Measurements from ENCODE around the gene IL1RAP. TPM values are rescaled to one million over a fixed set of nuclear protein-coding genes. Genes with fewer than 3 reads are reported as not detected.

IL1RAP gene
- polyA plus RNA-seq, 3 donors = 8.0 to 12.6 (median 11.8) TPM

GRCh38 chr3:190562866-190563510 lies 49.1 kb downstream of the IL1RAP start:
- no peaks in the 10 kb centered on the region for H3K27me3 ChIP-seq (ENCODE audit: control insufficient read depth in 2 of 2, insufficient read depth in 2 of 2, low read length in 2 of 2)
- Mint-ChIP-seq H3K27me3 (ENCODE audit: low read depth in 3 of 3) (no peaks in the 10 kb centered on the region), H3K4me3 (no peak overlapping the region), H3K4me1 (peaks cover 23% of the 10 kb centered on the region), H3K36me3 (peaks cover 14 to 19% of the 10 kb centered on the region in 2 donors), H3K9me3 (peaks cover 0 to 4% (median 0%) of the 10 kb centered on the region in 7 donors), H3K27ac (no peak overlapping the region)
- H3K4me3 ChIP-seq (replicated peaks in 1 of 3; ENCODE audit: low read depth in 2 of 3, low read length in 3 of 3) = no peak overlapping the region
- H3K9ac ChIP-seq (ENCODE audit: insufficient read depth, low read length, poor library complexity, severe bottlenecking) = no peak overlapping the region
- no peak for DNase-seq
- H3K4me2 ChIP-seq (replicated peaks; ENCODE audit: extremely low read depth, low read length, poor library complexity, severe bottlenecking) = no peak overlapping the region
- H2AFZ ChIP-seq (ENCODE audit: insufficient read depth, low read depth, low read length, poor library complexity, severe bottlenecking) = no peak overlapping the region
- H3K36me3 ChIP-seq (replicated peaks in 1 of 2; ENCODE audit: control insufficient read depth in 1 of 2, insufficient read depth in 2 of 2, low read length in 2 of 2) = no peaks in the 10 kb centered on the region
- no peak overlapping the region for H3K27ac ChIP-seq (ENCODE audit: low read depth in 1 of 2, low read length in 2 of 2)
- no CpG with 5 or more reads among the region's 3 CpGs for WGBS (ENCODE audit: insufficient coverage)
- H4K20me1 ChIP-seq (ENCODE audit: insufficient read depth, low read length) = no peaks in the 10 kb centered on the region
- TF ChIP-seq, protein P1, sequence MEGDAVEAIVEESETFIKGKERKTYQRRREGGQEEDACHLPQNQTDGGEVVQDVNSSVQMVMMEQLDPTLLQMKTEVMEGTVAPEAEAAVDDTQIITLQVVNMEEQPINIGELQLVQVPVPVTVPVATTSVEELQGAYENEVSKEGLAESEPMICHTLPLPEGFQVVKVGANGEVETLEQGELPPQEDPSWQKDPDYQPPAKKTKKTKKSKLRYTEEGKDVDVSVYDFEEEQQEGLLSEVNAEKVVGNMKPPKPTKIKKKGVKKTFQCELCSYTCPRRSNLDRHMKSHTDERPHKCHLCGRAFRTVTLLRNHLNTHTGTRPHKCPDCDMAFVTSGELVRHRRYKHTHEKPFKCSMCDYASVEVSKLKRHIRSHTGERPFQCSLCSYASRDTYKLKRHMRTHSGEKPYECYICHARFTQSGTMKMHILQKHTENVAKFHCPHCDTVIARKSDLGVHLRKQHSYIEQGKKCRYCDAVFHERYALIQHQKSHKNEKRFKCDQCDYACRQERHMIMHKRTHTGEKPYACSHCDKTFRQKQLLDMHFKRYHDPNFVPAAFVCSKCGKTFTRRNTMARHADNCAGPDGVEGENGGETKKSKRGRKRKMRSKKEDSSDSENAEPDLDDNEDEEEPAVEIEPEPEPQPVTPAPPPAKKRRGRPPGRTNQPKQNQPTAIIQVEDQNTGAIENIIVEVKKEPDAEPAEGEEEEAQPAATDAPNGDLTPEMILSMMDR (IDR thresholded peaks at IDR 0.05) = no peak
- no peaks in the 10 kb centered on the region for H3K79me2 ChIP-seq (ENCODE audit: insufficient read depth, low read length)
- peaks cover 17% of the 10 kb centered on the region in 2 donors for H3K4me1 ChIP-seq (ENCODE audit: control insufficient read depth in 1 of 2, insufficient read depth in 2 of 2, low read length in 2 of 2)
- H3K9me3 ChIP-seq (replicated peaks in 1 of 2; ENCODE audit: control insufficient read depth in 1 of 2, insufficient read depth in 1 of 2, low read length in 2 of 2) = no peaks in the 10 kb centered on the region
- intact Hi-C loops (cut with micrococcal nuclease) = loop anchor here in 1 of 2 donors (10.0 kb wide), 1 partner anchor 48 kb away; the partner anchor contains the start of gene IL1RAP

GRCh38 chr3:190564175-190564574 lies 50.3 kb downstream of the IL1RAP start:
- Histone ChIP-seq H2AFZ (ENCODE audit: insufficient read depth, low read depth, low read length, poor library complexity, severe bottlenecking) (no peak overlapping the region), H3K9ac (ENCODE audit: insufficient read depth, low read length, poor library complexity, severe bottlenecking) (no peak overlapping the region), H4K20me1 (ENCODE audit: insufficient read depth, low read length) (no peaks in the 10 kb centered on the region), H3K4me1 (ENCODE audit: control insufficient read depth in 1 of 2, insufficient read depth in 2 of 2, low read length in 2 of 2) (peaks cover 17% of the 10 kb centered on the region in 2 donors), H3K4me3 (replicated peaks in 1 of 3; ENCODE audit: low read depth in 2 of 3, low read length in 3 of 3) (no peak overlapping the region), H3K36me3 (replicated peaks in 1 of 2; ENCODE audit: control insufficient read depth in 1 of 2, insufficient read depth in 2 of 2, low read length in 2 of 2) (no peaks in the 10 kb centered on the region), H3K79me2 (ENCODE audit: insufficient read depth, low read length) (no peaks in the 10 kb centered on the region), H3K27ac (ENCODE audit: low read depth in 1 of 2, low read length in 2 of 2) (no peak overlapping the region), H3K4me2 (replicated peaks; ENCODE audit: extremely low read depth, low read length, poor library complexity, severe bottlenecking) (no peak overlapping the region), H3K9me3 (replicated peaks in 1 of 2; ENCODE audit: control insufficient read depth in 1 of 2, insufficient read depth in 1 of 2, low read length in 2 of 2) (no peaks in the 10 kb centered on the region), H3K27me3 (ENCODE audit: control insufficient read depth in 2 of 2, insufficient read depth in 2 of 2, low read length in 2 of 2) (no peaks in the 10 kb centered on the region)
- Mint-ChIP-seq H3K27ac (no peak overlapping the region), H3K4me1 (peaks cover 18% of the 10 kb centered on the region), H3K9me3 (peaks cover 0 to 4% (median 0%) of the 10 kb centered on the region in 7 donors), H3K27me3 (ENCODE audit: low read depth in 3 of 3) (no peaks in the 10 kb centered on the region), H3K36me3 (peaks cover 11 to 18% of the 10 kb centered on the region in 2 donors), H3K4me3 (no peak overlapping the region)
- no peak for DNase-seq
- intact Hi-C loops (cut with micrococcal nuclease) = loop anchor here in 1 of 2 donors (10.0 kb wide), 1 partner anchor 49 kb away; the partner anchor contains the start of gene IL1RAP
- TF ChIP-seq, protein P1 (IDR thresholded peaks at IDR 0.05) = no peak
- WGBS (ENCODE audit: insufficient coverage) = no CpG with 5 or more reads among the region's 2 CpGs

All from CD14-positive monocyte (primary cell).